Right atrium auricular region (tissue), 2 donors: ENCODE measurements around the gene SEC14L5. TPM values are rescaled to one million over a fixed set of nuclear protein-coding genes. Genes with fewer than 3 reads are reported as not detected.

Source experiments
- DNase-seq: peaks from one replicate; pipeline ENCODE4 v3.0.0-alpha.2; 2019; ENCODE audit warnings: low spot score
- H3K27ac ChIP-seq, 2 donors: fragments of 200-600 bp; sonication (generic); 1 replicate in 1 of 2; 2 replicates in 1 of 2; pipeline ENCODE4 v1.5.1; 2016 to 2019
- H3K27me3 ChIP-seq, 2 donors: fragments of 200-600 bp; sonication (generic); one replicate each; pipeline versions ENCODE4 v1.5.1 to v1.6.0; 2017 to 2019
- H3K36me3 ChIP-seq: fragments of 200-600 bp; sonication (generic); one replicate; pipeline ENCODE4 v1.5.1; 2016
- H3K4me1 ChIP-seq, 2 donors: fragments of 200-600 bp; sonication (generic); one replicate each; pipeline versions ENCODE4 v1.5.1 to v1.6.0; 2017 to 2019
- H3K4me3 ChIP-seq, 2 donors: fragments of 200-600 bp; sonication (generic); 1 replicate in 1 of 2; 2 replicates in 1 of 2; pipeline ENCODE4 v1.5.1; 2017 to 2019; ENCODE audit warnings: mild to moderate bottlenecking in 1 of 2, moderate library complexity in 1 of 2
- H3K9me3 ChIP-seq, 2 donors: fragments of 200-600 bp; sonication (generic); one replicate each; pipeline ENCODE4 v1.5.1; 2019
- CTCF ChIP-seq, 2 donors: fragments of 200-600 bp; sonication (generic); IDR thresholded peaks; one replicate each; pipeline ENCODE4 v1.5.1; 2019; ENCODE audit warnings: antibody characterized with exemption in 2 of 2
- total RNA-seq, 2 donors: library from RNA; depleted of rRNA; stranded (reverse); fragments of >200 nt; gene quantifications; one replicate each; pipeline ENCODE4 v1.1.0, GENCODE V29; 2016

Gene SEC14L5
- total RNA-seq, 2 donors from 2014 or later = 0.28 to 2.0 TPM

GRCh38 chr16:4972938-4973587 lies 14.9 kb downstream of the SEC14L5 start:
- Histone ChIP-seq H3K27ac (no peak overlapping the region), H3K4me1 (no peaks in the 10 kb centered on the region), H3K27me3 (no peaks in the 10 kb centered on the region), H3K9me3 (no peaks in the 10 kb centered on the region), H3K4me3 (no peak overlapping the region), H3K36me3 (no peaks in the 10 kb centered on the region)
- TF ChIP-seq CTCF (IDR thresholded peaks at IDR 0.05) = no peak
- no peak for DNase-seq

GRCh38 chr16:4976079-4976478 lies 17.9 kb downstream of the SEC14L5 start:
- Histone ChIP-seq H3K4me3 (no peak overlapping the region), H3K27me3 (no peaks in the 10 kb centered on the region), H3K27ac (no peak overlapping the region)

GRCh38 chr16:4976611-4977145 lies 18.5 kb downstream of the SEC14L5 start:
- H3K4me1 ChIP-seq = no peaks in the 10 kb centered on the region
- no peaks in the 10 kb centered on the region for H3K9me3 ChIP-seq
- no peaks in the 10 kb centered on the region for H3K27me3 ChIP-seq
- TF ChIP-seq CTCF (IDR thresholded peaks at IDR 0.05) = no peak
- H3K36me3 ChIP-seq = no peaks in the 10 kb centered on the region
- no peak overlapping the region for H3K27ac ChIP-seq
- DNase-seq = no peak
- no peak overlapping the region for H3K4me3 ChIP-seq

More at GRCh38 chr16:4976079-4976478, 17.9 kb downstream of the SEC14L5 start:
- Histone ChIP-seq H3K36me3 (no peaks in the 10 kb centered on the region), H3K9me3 (no peaks in the 10 kb centered on the region), H3K4me1 (no peaks in the 10 kb centered on the region)
- no peak for DNase-seq
- TF ChIP-seq CTCF (IDR thresholded peaks at IDR 0.05) = no peak

- Histone ChIP-seq H3K9me3 (no peaks in the 10 kb centered on the region), H3K4me3 (no peak overlapping the region), H3K4me1 (peaks cover 0 to 6% of the 10 kb centered on the region in 2 donors), H3K36me3 (no peaks in the 10 kb centered on the region), H3K27me3 (no peaks in the 10 kb centered on the region), H3K27ac (no peak overlapping the region)
- no peak for TF ChIP-seq CTCF (IDR thresholded peaks at IDR 0.05)
- DNase-seq = no peak
Observed at GRCh38 chr16:4979164-4979563, 21.0 kb downstream of the SEC14L5 start.

- no peak for TF ChIP-seq CTCF (IDR thresholded peaks at IDR 0.05)
- no peak for DNase-seq
- H3K4me3 ChIP-seq = no peak overlapping the region
- H3K27me3 ChIP-seq = no peaks in the 10 kb centered on the region
- H3K27ac ChIP-seq = no peak overlapping the region
- H3K4me1 ChIP-seq = peaks cover 0 to 6% of the 10 kb centered on the region in 2 donors
- no peaks in the 10 kb centered on the region for H3K9me3 ChIP-seq
- no peaks in the 10 kb centered on the region for H3K36me3 ChIP-seq
Observed at GRCh38 chr16:4979736-4980660, 21.9 kb downstream of the SEC14L5 start.
